Stimulated activated CD8-positive, alpha-beta memory T cell treated with anti-CD3 and anti-CD28 coated beads, Interleukin-7, amount 100 ng/mL, for 48 hours (primary cell): ENCODE measurements around the gene EREG.
"Not testable (repeated sequence)": the region's sequence is repeated elsewhere in the genome, so short reads cannot be mapped to it uniquely, and the experiment has no call there.

ENCODE experiments used
- DNase-seq, 2 donors: peaks; one replicate each; pipeline ENCODE4 v3.0.0-alpha.2; 2020; ENCODE audit warnings: low read depth in 1 of 2; ENCODE audit errors: extremely low read depth in 1 of 2

The EREG gene

DNA sequence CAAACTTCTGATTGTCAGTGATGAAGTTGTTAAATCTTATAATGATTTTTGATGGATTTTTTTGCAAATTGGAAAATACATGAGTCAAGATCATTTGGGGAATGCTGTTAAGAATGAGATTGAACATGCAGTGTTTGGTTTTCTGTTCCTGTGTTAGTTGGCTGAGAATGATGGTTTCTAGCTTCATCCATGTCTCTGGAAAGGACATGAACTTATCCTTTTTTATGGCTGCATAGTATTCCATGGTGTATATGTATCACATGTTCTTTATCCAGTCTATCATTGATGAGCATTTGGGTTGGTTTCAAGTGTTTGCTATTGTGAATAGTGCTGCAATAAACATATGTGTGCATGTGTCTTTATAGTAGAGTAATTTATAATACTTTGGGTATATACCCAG lies 24.5 kb upstream of the EREG start:
- DNase-seq: not testable (repeated sequence)

- DNase-seq: no peak
These were observed 20.9 kb upstream of the EREG start for GRCh38 chr4:74344031-74344430.

- no peak for DNase-seq
These were observed 11.1 kb upstream of the EREG start for GRCh38 chr4:74353858-74354257.

DNA sequence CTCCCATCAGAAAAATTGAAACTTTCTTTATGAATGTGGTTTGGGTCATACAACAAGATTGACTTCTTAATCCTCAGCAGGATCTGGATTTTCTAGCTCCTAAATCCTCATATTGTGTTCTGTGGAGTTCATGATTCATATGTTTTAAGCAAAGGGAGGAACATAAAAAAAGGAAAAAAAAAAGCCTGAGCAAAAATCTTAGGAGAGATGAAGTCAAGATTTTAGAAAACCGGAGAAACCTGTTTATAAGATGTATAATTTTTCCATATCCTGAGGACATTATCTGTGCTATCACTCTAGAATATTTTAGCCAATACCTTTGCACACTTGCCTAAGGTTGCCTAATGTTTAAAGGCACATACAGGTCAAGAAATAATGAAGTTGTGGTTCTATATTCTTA lies 7.0 kb upstream of the EREG start:
- no peak for DNase-seq

DNA sequence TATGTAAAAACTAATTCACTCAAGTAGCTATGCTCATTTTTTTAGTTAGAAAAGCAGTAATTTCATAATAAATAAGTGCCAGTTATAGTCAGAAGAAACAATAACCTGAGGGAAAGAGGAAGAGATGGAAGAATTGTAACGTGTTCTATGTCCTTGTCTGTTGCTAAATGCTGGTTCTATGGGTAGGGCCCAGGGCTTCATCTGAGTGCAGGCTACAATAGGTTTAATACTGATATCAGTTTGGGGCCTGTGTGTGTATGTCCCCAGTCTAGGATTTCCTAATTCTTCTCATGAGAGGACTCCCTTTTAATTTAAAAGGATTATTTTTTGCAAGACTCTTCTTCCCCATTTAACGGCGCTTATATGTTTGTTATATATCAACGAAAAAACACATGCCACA lies 3.3 kb upstream of the EREG start:
- DNase-seq: no peak

- no peak for DNase-seq
These were observed 2.6 kb upstream of the EREG start for GRCh38 chr4:74362347-74362746.

DNA sequence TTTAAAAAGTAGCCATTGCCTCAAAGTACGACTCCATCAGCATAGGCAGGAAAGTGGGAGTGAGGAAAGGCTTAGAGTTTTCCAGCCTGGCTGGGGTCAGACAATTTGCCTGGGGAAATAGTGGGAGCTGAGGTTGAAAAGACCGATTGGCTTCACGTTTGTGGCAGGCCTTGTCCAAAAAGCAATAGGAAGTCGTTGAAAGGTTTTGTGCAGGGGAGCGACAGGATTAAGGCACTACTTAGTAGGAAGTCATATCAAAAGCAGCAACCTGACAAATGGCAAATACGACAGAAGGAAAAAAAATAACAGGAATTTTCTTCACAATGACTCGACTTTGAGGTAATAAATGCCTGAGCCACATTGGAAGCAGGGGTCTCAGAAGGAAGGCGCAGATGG lies 691 bp upstream of the EREG start:
- DNase-seq: no peak

- no peak for DNase-seq
These were observed 816 bp downstream of the EREG start for GRCh38 chr4:74365761-74366160.

DNA sequence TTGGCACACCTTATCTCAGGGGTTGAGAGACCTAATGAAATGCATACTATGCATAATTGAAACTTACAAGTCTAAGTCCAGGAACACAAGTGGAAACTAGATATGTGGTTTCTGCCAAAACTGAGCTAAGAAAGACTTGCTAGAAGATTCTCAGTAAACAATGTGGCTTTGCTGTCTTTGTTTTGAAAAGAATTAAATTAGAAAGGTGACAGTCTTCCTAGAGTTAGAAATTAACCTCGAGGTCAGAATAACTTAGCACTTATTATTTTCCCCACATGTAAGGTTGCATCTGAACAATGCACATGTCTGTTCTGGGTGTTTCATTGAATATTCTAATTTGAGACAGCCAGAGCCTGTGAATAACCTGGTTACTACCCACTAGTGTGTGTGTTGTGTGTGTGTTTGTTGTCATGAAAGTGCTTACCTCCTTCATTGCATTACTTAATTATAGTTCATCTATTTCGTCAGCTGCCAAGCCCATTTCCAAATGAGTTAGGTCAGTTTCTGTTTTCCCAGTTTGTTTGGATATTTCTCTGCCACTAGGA lies 1.5 kb downstream of the EREG start:
- DNase-seq: no peak

DNA sequence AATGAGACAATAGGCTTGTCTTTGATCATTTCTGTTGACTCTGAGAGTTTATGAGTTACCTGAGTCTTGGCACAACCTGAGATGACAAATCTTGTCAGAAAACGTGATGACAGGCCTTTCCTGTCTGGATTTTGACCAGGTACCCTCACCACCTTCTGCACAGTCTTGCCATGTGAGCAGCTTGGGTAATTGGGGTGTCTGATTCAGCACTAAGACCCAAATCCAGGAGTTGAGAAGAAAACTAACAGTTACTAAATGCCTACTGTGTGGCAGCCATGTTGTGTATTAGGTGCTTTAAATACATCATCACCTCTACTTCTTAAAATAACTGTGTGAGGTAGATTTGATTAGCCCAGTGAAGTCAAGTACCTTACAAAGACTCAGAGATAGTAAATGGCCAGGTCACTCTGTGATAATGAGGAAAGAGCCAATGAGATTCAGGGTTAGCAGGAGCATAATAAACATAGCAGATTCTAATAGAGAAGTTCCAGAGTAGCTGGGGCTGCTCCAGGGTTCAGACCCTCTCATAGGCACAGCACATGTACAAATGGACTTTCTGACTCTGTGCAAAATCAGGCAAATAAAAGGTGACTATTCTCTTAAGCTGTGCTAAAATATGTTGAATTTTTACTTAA lies 2.8 kb downstream of the EREG start:
- no peak for DNase-seq

- DNase-seq: no peak
These were observed 3.7 kb downstream of the EREG start for GRCh38 chr4:74368596-74368995.

DNA sequence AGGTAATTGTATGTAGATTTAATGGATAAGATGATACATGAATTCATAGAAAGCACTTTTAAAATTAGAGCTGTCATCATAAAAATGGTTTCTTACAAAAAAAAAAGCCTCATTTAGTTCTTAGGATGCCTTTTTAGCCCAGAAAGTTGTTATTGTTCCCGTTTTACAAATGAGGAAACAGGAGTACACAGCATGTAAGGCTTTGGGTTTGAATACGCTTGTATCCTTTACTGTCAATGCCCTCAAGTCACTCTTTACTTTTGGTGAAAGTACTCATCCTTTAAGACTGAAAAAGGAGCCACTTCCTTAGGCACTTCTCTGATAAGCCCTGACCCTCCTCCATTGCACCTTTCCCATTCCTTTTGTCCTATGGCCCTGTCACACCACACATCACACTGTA lies 4.9 kb downstream of the EREG start:
- DNase-seq: no peak

- DNase-seq: no peak
These were observed 6.0 kb downstream of the EREG start for GRCh38 chr4:74370912-74371311.

- DNase-seq: no peak
These were observed 9.2 kb downstream of the EREG start for GRCh38 chr4:74374128-74374527.

DNA sequence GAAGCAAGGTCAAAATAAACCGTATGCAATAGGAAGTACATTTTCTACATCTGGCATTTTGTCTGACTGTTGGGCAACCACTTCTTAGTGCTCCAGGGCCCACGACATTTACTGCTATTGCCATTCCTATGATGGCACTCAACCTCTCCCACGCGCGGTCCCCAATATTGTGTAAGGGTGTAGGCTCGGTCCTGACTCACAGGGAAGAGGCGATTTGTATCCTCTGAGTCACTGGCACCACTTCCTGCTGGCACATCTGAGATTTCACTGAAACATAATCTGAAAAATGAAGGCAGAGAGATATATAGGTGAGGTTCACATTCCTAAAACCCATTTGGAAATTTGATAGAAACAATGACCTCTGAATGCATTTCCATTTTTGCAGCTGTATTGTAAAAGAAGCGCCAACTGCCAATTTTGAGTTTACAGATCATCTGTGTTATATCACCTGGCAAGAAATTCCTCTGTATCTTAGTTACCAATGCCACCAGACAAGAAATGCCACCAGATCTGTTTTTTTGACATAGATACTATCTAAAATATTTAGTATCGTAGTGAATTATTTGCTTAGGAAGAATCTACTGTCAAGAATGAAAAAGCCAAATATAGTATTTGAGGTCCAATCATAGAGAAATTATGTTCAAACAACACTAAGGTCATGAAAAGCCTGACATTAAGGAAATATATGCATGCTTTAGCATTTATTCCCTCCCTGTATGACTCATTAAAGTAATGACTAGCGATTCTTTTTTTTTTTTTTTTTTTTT lies 9.8 kb downstream of the EREG start:
- peak in 1 of 2 donors; percentile 20 for DNase-seq

GRCh38 chr4:74375824-74376426 lies 11.0 kb downstream of the EREG start:
- no peak for DNase-seq

DNA sequence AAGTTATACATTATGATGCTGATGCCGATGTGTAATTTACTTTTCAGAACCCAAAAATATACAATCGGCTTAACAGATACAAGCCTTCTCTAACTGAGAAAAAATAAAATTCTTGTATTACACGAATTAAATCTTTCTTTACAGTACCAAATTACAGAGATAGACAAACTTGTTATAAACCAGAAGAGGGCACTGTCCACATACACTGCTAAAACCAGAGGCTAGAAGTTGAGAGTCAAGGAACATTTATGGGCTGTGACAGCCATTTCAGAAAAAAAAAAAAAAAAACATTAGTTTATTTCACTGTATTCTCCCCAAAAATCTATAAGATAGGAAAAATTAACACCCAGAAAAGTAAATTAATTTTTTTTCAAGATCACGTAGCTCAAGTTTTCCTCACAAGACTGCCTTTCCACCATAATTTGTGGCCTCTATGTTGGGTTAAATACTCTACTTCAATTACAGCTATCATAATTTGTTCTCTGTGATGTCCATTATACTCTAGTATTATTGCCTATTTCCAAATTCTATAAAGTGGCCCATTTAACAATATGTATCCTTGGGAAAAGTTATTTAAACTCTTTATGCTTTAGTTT lies 12.0 kb downstream of the EREG start:
- no peak for DNase-seq

DNA sequence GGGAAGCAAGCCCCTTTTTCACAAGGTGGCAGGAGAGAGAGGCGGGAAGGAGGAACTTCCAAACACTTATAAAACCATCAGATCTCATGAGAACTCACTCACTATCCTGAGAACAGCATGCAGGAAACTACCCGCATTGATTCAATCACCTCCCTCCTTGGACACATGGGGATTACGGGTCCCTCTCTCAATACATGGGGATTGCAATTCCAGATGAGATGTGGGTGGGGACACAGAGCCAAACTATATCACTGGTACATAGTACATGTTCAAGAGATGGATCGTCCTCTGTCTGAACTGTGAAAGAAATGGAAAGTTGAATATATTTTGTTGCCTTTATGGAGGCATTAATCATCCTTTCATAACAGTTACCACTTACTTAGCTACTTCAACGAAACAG lies 12.8 kb downstream of the EREG start:
- DNase-seq: no peak

DNA sequence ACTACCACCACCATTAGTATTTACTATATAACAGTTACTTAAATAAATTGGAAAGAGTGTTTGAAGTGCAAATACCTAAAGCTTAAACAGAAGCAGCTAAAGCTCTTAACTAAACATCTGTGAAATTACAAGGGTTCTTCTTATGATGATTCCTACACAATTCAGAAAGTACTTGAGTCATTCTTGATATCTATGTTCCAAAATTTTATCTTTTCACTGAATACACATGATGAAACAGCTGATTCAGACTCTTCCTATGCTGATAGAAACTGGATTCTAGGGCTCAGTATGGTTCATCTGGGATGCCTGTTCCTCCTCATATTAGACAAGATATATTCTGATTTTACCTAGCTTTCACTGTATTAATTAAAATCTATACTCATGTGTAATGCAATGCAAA lies 13.6 kb downstream of the EREG start:
- DNase-seq: no peak

DNA sequence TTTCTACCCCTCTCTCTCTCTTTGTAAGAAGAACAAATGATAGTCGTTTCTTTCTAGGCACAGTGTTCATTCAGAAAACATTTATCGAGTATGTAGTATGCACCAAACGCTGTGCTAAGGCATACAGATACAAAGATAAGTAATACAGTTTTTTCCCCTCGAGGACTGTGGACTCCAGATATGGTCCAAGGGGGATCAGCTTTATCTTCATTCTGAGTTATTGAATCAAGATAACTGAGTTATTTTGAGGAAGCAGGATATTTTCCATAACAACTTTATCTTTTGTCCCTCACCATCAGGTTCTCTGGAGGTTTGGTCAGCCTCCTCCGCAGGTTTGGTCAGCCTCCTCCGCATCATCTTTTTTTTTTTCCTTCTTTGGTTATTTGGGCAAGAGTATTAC lies 15.0 kb downstream of the EREG start:
- DNase-seq: no peak

DNA sequence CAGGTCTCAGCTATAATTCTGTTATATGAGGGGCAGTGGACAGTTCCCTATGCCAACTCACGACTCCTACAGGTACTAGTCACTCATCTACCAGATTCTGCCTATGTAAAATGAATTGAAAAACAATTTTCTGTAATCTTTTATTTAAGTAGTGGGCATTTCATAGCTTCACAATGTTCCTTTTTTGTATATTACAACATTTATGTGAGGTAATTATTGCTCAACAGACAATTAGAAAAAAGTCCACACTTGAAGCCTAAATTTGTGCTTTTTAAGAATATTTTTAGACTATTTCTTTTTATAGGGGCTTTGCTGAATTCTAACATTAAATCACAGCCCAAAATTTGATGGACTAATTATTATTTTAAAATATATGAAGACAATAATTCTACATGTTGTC lies 20.4 kb downstream of the EREG start:
- no peak for DNase-seq

DNA sequence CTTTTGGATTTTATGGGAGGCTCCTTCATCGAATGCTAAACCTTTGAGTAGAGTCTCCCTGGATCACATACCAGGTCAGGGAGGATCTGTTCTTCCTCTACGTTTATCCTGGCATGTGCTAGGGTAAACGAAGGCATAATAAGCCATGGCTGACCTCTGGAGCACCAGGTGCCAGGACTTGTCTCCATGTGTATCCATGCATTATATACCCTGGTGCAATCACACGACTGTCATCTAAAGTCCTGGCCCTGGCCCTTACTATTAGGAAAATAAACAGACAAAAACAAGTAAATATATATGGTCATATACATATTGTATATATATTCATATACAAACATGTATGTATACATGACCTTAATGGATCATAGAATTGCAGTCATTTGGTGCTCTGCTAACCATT lies 21.2 kb downstream of the EREG start:
- DNase-seq: no peak
